Parathyroid adenoma (tissue), 2 donors: Measurements from ENCODE around the gene ARHGEF40.

Experiments
- H2AFZ ChIP-seq: fragments of 300-600 bp; sonication (generic); one replicate; pipeline ENCODE4 v1.7.0; 2017; ENCODE audit warnings: antibody characterized with exemption, mild to moderate bottlenecking
- H3K27ac ChIP-seq: fragments of 300-600 bp; sonication (generic); one replicate; pipeline ENCODE4 v1.7.0; 2017
- H3K27me3 ChIP-seq: fragments of 300-600 bp; sonication (generic); one replicate; pipeline ENCODE4 v1.7.0; 2017; ENCODE audit warnings: low read length; ENCODE audit not compliant: control insufficient read depth, insufficient read depth
- H3K36me3 ChIP-seq: fragments of 300-600 bp; sonication (generic); one replicate; pipeline ENCODE4 v1.7.0; 2017; ENCODE audit warnings: low read length; ENCODE audit not compliant: control insufficient read depth, insufficient read depth
- H3K4me1 ChIP-seq: fragments of 300-600 bp; sonication (generic); one replicate; pipeline ENCODE4 v1.7.0; 2017; ENCODE audit warnings: control low read depth
- H3K4me2 ChIP-seq: fragments of 300-600 bp; sonication (generic); one replicate; pipeline ENCODE4 v1.7.0; 2017; ENCODE audit warnings: low read length
- H3K4me3 ChIP-seq: fragments of 300-600 bp; sonication (generic); one replicate; pipeline ENCODE4 v1.7.0; 2017; ENCODE audit warnings: low read depth, low read length
- H3K79me2 ChIP-seq: fragments of 300-600 bp; sonication (generic); one replicate; pipeline ENCODE4 v1.7.0; 2017; ENCODE audit warnings: control low read depth
- H3K9ac ChIP-seq: fragments of 300-600 bp; sonication (generic); one replicate; pipeline ENCODE4 v1.7.0; 2017; ENCODE audit warnings: mild to moderate bottlenecking
- H3K9me3 ChIP-seq: fragments of 300-600 bp; sonication (generic); one replicate; pipeline ENCODE4 v1.7.0; 2017; ENCODE audit warnings: low read length; ENCODE audit not compliant: control insufficient read depth
- CTCF ChIP-seq: fragments of 300-600 bp; sonication (generic); IDR thresholded peaks from one replicate; pipeline ENCODE4 v1.7.0; 2017; ENCODE audit warnings: antibody characterized with exemption, mild to moderate bottlenecking
- donor health status: primary hyperparathyroidism.

The ARHGEF40 gene

DNA sequence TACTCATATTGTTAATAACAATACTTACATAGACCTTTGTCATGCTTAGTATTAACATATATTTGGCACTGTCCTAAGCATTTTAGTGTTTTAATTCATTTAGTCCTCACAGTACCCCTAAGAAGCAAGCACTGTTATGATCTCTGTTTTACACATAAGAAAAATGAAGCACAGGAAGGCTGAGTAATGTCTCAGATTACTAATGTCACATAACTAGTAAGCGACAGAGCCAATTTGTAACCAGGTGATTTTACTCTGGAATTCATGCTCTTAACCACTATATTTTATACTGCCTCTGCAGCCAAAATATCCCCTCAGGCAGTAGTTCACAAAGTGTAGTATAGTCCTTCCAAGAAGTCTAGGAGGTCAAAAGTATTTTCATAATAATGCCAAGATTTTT, 51.0 kb downstream of the ARHGEF40 start:
- no peak overlapping the region for H3K9ac ChIP-seq
- H3K36me3 ChIP-seq, result no peaks in the 10 kb centered on the region
- H3K79me2 ChIP-seq, result no peaks in the 10 kb centered on the region
- no peak overlapping the region for H2AFZ ChIP-seq
- no peaks in the 10 kb centered on the region for H3K9me3 ChIP-seq
- no peak overlapping the region for H3K4me3 ChIP-seq
- no peaks in the 10 kb centered on the region for H3K27me3 ChIP-seq
- H3K4me1 ChIP-seq, result no peaks in the 10 kb centered on the region
- no peak overlapping the region for H3K4me2 ChIP-seq
- TF ChIP-seq CTCF, result no peak
- no peak overlapping the region for H3K27ac ChIP-seq

DNA sequence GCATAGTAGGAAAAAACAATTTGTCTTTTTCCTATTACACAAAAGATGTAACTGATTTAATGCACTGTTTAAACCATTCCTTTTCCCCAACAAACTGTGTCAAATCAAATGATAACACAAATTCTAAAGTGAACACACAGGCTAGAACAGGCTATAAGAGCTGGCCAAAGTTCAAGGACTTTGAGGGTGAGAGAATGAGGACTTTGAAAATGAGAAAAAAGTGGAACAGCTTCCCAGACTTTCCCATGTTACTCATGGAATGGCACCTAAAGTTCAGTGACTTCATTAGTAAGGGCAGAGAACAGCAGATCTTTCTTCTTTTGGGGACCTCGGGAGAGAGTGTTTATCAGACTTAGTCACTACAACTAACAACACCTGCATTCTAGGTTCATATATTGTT, 53.3 kb downstream of the ARHGEF40 start:
- H3K4me3 ChIP-seq, result no peak overlapping the region
- H3K4me2 ChIP-seq, result no peak overlapping the region
- H3K4me1 ChIP-seq, result no peaks in the 10 kb centered on the region
- no peaks in the 10 kb centered on the region for H3K36me3 ChIP-seq
- no peak for TF ChIP-seq CTCF
- H3K9ac ChIP-seq, result no peak overlapping the region
- no peak overlapping the region for H3K27ac ChIP-seq
- no peak overlapping the region for H2AFZ ChIP-seq
- no peaks in the 10 kb centered on the region for H3K9me3 ChIP-seq
- H3K27me3 ChIP-seq, result no peaks in the 10 kb centered on the region
- no peaks in the 10 kb centered on the region for H3K79me2 ChIP-seq

DNA sequence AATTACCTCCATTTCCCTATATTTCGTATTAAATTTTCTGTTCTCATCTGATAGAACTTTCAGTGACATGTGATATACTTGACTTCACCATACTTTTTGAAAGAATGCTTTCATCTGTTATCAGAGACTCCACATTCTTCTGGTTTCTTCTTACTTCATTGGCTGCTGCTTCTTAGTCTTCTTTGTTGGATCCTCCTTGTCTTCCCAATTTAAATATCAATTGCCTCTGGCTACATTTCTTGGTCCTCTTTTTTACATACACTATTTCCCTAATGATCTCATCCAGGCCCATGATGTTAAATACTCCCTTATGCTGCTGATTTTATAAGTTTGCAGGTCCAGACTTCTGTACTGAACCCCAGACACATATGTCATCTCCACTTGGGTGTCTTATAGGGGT, 63.8 kb downstream of the ARHGEF40 start:
- H3K79me2 ChIP-seq, result no peaks in the 10 kb centered on the region
- H3K4me3 ChIP-seq, result no peak overlapping the region
- no peak overlapping the region for H3K9ac ChIP-seq
- H3K36me3 ChIP-seq, result no peaks in the 10 kb centered on the region
- H3K4me2 ChIP-seq, result no peak overlapping the region
- no peak overlapping the region for H2AFZ ChIP-seq
- no peaks in the 10 kb centered on the region for H3K27me3 ChIP-seq
- H3K27ac ChIP-seq, result no peak overlapping the region
- H3K4me1 ChIP-seq, result no peaks in the 10 kb centered on the region
- TF ChIP-seq CTCF, result no peak
- no peaks in the 10 kb centered on the region for H3K9me3 ChIP-seq

DNA sequence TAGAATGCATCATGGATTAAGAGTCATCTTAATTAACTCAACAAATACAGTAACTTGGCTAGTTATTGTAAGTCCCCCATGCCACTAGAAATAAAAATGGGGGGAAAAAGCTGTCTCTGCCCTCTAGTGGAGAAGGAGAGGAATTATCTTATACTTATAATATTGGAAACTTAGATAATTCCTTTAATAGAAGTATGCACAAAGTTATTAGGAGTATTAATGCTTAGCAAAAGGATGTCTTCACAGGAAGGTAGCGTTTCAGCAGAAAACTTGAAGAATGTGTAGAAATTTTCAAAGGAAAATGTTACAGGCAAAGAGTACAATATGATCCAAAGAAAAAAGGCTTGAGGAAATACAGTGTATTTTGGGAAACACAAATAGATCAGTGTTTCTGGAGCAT, 65.9 kb downstream of the ARHGEF40 start:
- Histone ChIP-seq H3K9ac (no peak overlapping the region), H3K27ac (no peak overlapping the region), H3K36me3 (no peaks in the 10 kb centered on the region), H3K79me2 (no peaks in the 10 kb centered on the region), H3K4me3 (peak overlapping the region; percentile 9), H3K4me1 (no peaks in the 10 kb centered on the region), H2AFZ (no peak overlapping the region), H3K4me2 (no peak overlapping the region), H3K9me3 (no peaks in the 10 kb centered on the region), H3K27me3 (no peaks in the 10 kb centered on the region)
- peak; percentile 71 for TF ChIP-seq CTCF
